ENCODE results near the gene LRBA. TPM values are rescaled to one million over a fixed set of nuclear protein-coding genes. Genes with fewer than 3 reads are reported as not detected.

The LRBA gene
- total RNA-seq, 1 experiment from 2014 or later: 23.0 TPM

DNA sequence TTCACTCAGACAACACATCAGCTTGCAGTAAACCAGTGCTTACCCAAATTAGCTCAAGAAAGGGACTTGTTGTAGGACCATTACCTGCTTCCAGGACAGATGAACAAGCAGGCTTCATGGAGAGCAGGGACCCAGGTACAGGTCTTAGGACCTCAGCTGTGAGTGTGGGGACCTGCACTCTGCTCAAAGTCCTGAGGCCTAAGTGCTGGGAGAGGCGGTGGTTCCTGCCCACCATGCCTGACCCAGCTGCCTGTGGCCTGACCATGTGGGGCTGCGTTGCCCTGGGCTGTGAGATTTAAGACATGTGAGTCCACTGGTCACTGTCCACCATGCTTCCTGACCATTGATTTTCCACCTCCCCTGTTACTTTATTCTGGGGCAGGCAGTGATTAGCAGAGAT is 796.6 kb downstream of the LRBA start:
- no peak for DNase-seq (ENCODE audit: low read depth)

GRCh38 chr4:150217808-150218207 is 797.3 kb downstream of the LRBA start:
- no peak for DNase-seq (ENCODE audit: low read depth)

- DNase-seq (ENCODE audit: low read depth): peak; percentile 60
Observed at GRCh38 chr4:150217192-150217591, 797.9 kb downstream of the LRBA start.

- DNase-seq (ENCODE audit: low read depth): no peak
Observed at GRCh38 chr4:150216726-150217125, 798.4 kb downstream of the LRBA start.

- no peak for DNase-seq (ENCODE audit: low read depth)
Observed at GRCh38 chr4:150215601-150216000, 799.5 kb downstream of the LRBA start.

Small RNAs within 50 kb of the gene (small RNA-seq; reads per million reads assigned to genes)
- gene RNA5SP168: not detected

Other genes starting within 250 kb of the LRBA start
- 2,043 and 2,904 TPM in 2 replicates for gene RPS3A, start 84.3 kb upstream of the LRBA start, total RNA-seq (2014; rRNA removed; shearing (Covaris generic))